Pericardium fibroblast (primary cell): ENCODE results near the gene SPINK1. TPM values are rescaled to one million over a fixed set of nuclear protein-coding genes. Genes with fewer than 3 reads are reported as not detected.

ENCODE experiments used
- total RNA-seq: library from RNA; depleted of rRNA; stranded (reverse); fragments of >200 nt; gene quantifications from 2 replicates; pipeline ENCODE4 v1.2.3, GENCODE V29; 2015

SPINK1 gene
- total RNA-seq: not detected in 2 replicates

GRCh38 chr5:147831465-147831864 lies at the start of gene SPINK1:
Gene SPINK1 (minus strand): TSS chr5:147831671. CDS start chr5:147831577, 94 bp downstream.

DNA sequence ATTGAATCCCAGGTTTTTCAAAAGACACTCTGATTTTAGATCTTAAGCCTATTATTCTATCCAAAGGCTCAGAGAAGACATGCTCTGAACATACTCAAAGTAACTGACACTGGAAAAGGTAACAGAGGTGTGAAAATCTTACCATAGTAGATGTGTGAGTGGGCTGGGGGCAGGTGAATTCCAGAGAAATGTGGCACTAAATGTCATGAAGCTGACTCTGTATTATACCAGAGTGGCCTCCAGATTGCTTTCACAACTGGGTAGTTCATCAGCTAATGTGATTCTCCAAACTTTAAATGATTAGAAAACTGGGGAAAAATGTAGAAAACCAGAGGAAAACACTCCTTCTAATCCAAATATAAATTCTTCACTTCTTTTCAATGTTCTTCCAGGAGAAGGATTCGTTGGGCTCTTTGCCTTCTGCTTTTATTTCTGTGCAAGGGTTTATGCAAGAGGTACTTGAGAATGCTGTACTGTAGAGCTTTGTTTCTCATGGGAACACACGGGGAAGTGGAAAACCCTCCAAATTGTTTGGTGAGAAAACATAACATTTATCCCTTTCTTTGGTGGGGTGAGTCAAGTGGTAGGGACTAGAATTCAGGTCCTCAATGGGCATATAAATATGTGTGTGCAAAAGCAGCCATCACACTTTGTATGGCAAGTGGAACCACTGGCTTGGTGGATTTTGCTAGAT lies 46.7 kb upstream of the SPINK1 start, which contains the start of gene SCGB3A2:
SCGB3A2 (plus strand) TSS at position 646 of the 694 bp plus-strand sequence. CDS start 93 bp downstream, outside the sequence.

DNA sequence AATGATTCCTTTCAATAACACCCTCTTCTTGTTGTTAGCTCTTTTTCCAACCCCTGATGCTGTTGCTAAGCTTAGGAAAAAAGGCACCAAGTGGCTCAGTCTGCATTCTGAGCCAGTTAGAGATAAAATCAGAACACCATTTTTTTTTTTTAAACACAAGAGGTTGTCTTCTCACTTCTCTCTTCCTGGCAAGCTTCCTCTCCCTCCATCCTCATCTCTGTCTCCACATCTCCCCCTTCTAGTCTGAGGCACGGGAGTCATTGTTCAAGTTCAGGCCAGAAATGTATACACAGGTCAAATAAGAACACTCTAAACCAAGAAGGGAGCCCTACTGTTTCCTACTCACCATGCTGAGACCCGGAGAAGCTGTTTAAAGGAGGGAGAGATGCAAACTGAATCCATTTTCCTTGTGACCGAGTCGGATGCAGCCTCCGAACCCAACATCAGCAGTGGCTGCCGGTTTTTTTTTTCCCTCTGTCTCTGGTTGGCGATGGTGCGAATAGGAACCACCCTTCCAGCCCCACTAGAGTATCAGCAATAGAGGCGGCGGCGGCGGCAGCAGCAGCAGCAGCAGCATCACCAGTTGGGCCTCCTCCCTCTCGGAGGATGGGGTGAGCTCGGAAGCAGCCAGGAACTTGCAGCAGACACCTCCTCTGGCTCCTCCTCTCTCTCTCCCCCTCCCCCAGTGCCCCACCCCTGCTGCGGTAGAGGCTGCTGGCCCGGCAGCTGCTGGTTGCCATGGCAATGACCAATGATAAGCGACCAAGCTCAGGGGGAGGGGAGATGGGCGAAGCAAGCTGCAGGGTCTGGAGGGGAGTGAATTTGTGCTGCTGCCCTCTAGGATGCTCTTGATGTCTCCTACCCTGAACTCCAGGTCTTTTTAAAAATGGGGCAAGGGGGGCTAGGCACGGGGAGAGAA lies 49.1 kb downstream of the SPINK1 start, which contains the start of gene JAKMIP2:
JAKMIP2 (minus strand) TSS at position 619 of the 919 bp plus-strand sequence. CDS start 110,922 bp downstream, outside the sequence.

Other genes starting within 250 kb of the SPINK1 start
- gene JAKMIP2, start 48.9 kb downstream of the SPINK1 start, total RNA-seq: 1.8 TPM in 2 replicates
- gene SCGB3A2, start 47.0 kb upstream of the SPINK1 start, total RNA-seq: not detected in 2 replicates
- not detected in 2 replicates for gene C5orf46, start 74.9 kb upstream of the SPINK1 start, total RNA-seq
- not detected in 2 replicates for gene SPINK5, start 232.3 kb upstream of the SPINK1 start, total RNA-seq